ENCODE results near the gene ASTN2. TPM values are rescaled to one million over a fixed set of nuclear protein-coding genes. Genes with fewer than 3 reads are reported as not detected.

The ASTN2 gene
- total RNA-seq, 1 donor from 2014 or later: 12.2 TPM

- DNase-seq (ENCODE audit: low read depth): no peak
- no peaks in the 10 kb centered on the region for H3K27me3 ChIP-seq (ENCODE audit: control insufficient read depth, insufficient read depth, low read length)
- no peaks in the 10 kb centered on the region for H3K36me3 ChIP-seq (ENCODE audit: control insufficient read depth, insufficient read depth, low read length)
- TF ChIP-seq CTCF (IDR thresholded peaks at IDR 0.05; ENCODE audit: insufficient read depth, low read length, poor library complexity, severe bottlenecking): no peak
- H3K4me3 ChIP-seq (ENCODE audit: low read depth, low read length): no peak overlapping the region
Measured at GRCh38 chr9:116504893-116505480, 909.9 kb downstream of the ASTN2 start.

- Histone ChIP-seq H3K27me3 (ENCODE audit: control insufficient read depth, insufficient read depth, low read length) (no peaks in the 10 kb centered on the region), H3K36me3 (ENCODE audit: control insufficient read depth, insufficient read depth, low read length) (no peaks in the 10 kb centered on the region), H3K4me3 (ENCODE audit: low read depth, low read length) (no peak overlapping the region)
- TF ChIP-seq CTCF (IDR thresholded peaks at IDR 0.05; ENCODE audit: insufficient read depth, low read length, poor library complexity, severe bottlenecking): no peak
- no peak for DNase-seq (ENCODE audit: low read depth)
Measured at GRCh38 chr9:116504081-116504480, 910.8 kb downstream of the ASTN2 start.

DNA sequence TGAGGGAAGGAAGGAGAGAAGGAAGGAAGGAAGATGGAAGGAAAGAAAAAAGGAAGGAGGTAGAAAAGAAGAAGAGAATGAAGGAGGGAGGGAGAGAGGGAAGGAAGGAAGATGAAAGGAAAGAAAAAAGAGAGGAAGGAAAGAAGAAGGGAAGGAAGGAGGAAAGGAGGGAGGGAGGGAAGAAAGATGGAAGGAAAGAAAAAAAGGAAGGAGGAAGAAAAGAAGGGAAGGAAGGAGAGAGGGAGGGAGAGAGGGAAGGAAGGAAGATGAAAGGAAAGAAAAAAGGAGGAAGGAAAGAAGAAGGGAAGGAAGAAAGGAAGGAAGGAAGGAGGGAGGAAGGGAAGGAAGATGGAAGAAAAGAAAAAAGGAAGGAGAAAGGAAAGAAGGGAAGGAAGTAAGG is 912.1 kb downstream of the ASTN2 start:
- Histone ChIP-seq H3K36me3 (ENCODE audit: control insufficient read depth, insufficient read depth, low read length) (no peaks in the 10 kb centered on the region), H3K27me3 (ENCODE audit: control insufficient read depth, insufficient read depth, low read length) (no peaks in the 10 kb centered on the region), H3K4me3 (ENCODE audit: low read depth, low read length) (no peak overlapping the region)
- no peak for DNase-seq (ENCODE audit: low read depth)
- TF ChIP-seq CTCF (IDR thresholded peaks at IDR 0.05; ENCODE audit: insufficient read depth, low read length, poor library complexity, severe bottlenecking): no peak

DNA sequence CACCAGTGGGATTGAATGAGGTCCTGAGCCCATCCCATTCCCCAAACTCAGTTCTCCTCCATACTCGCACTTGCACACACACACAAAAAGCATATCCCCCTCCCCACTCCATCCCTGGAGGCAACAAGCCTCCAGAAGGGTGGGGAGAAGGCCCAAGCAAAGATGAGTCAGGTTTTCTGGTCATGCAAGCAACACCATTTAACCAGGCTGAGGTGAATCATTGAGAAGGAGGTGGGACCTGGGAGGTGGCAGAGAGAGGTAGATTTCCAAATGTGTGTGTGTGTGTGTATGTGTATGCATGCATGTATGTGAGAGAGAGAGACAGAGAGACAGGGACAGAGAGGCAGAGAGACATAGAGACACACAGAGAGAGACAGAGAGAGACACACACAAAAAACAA is 913.0 kb downstream of the ASTN2 start:
- H3K4me3 ChIP-seq (ENCODE audit: low read depth, low read length): no peak overlapping the region
- H3K36me3 ChIP-seq (ENCODE audit: control insufficient read depth, insufficient read depth, low read length): no peaks in the 10 kb centered on the region

DNA sequence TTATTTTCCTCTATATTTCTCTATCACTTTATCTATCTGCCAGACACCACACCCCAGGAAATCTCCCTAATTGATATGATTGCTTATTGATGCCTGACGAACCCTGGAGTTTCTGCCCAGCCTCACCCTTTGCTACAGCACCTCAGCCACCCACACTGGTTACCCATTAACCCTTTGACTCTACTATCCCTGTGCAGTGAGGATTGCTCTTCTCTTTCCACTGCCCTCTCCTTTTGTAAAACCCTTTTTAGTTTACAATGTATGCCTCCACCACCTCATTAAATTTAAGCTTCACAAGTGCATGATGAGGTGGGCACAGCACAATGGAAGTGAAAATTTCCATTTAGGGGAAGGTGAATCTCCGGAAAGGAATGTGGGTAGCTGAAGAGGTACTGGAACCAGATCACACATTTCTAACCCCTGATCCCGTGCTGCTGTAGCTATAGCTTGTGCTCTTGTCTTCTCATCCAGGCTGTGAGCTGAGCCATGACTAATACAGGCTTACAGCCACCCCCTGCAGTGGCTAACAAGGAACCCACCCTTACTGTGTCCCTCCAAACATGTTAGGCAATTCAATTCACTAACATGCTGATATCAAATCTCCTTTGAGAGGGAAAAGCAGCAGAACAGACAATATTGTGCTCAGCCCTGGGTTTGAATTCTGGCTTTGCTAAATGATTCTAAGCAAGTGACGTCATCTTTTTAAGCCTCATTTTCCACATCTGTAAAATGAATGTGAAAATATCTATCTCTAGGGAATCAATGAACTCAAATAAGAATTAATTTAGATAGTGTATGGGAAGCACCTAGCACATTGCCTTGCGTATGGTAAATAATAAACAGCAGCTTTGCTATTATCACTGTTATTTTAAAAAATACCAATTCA is 914.6 kb downstream of the ASTN2 start:
- TF ChIP-seq CTCF (IDR thresholded peaks at IDR 0.05; ENCODE audit: insufficient read depth, low read length, poor library complexity, severe bottlenecking): no peak
- H3K4me3 ChIP-seq (ENCODE audit: low read depth, low read length): no peak overlapping the region
- no peaks in the 10 kb centered on the region for H3K36me3 ChIP-seq (ENCODE audit: control insufficient read depth, insufficient read depth, low read length)
- H3K27me3 ChIP-seq (ENCODE audit: control insufficient read depth, insufficient read depth, low read length): no peaks in the 10 kb centered on the region
- DNase-seq (ENCODE audit: low read depth): peak; percentile 87

More for the DNA sequence above, 913.0 kb downstream of the ASTN2 start:
- no peaks in the 10 kb centered on the region for H3K27me3 ChIP-seq (ENCODE audit: control insufficient read depth, insufficient read depth, low read length)
- peak; percentile 80 for DNase-seq (ENCODE audit: low read depth)
- TF ChIP-seq CTCF (IDR thresholded peaks at IDR 0.05; ENCODE audit: insufficient read depth, low read length, poor library complexity, severe bottlenecking): no peak
